ENCODE results near the gene LRG1. TPM values are rescaled to one million over a fixed set of nuclear protein-coding genes. Genes with fewer than 3 reads are reported as not detected.

Gene LRG1
- total and polyA plus RNA-seq, 9 of the 15 experiments (the other 6 are each of a cell fraction or from before 2014, with no cell fraction given) = 1.5 to 11.9 (median 8.7) TPM

GRCh38 chr19:4583961-4584669, 44.3 kb upstream of the LRG1 start (continued):
- TF ChIP-seq GATAD2B (IDR thresholded peaks at IDR 0.05; ENCODE audit: borderline replicate concordance) (no peak; the same call in 1 of the 2 replicates), ZBTB33 (CRISPR knock-in tag; IDR thresholded peaks at IDR 0.05) (no peak), ATF4 (CRISPR knock-in tag; IDR thresholded peaks at IDR 0.05) (no peak), FUS (optimal IDR thresholded peaks at IDR 0.05; ENCODE audit: low read depth, low read length) (no peak), ZNF217 (CRISPR knock-in tag; IDR thresholded peaks at IDR 0.05) (no peak), CHAMP1 (IDR thresholded peaks at IDR 0.05) (no peak), MAX (CRISPR knock-in tag; IDR thresholded peaks at IDR 0.05) (no peak), POU5F1 (IDR thresholded peaks at IDR 0.05; ENCODE audit: borderline replicate concordance, low read depth, low read length, partially characterized antibody) (no peak), MTA3 (IDR thresholded peaks at IDR 0.05; ENCODE audit: borderline replicate concordance) (peak; percentile 32; the same call in 1 of the 2 replicates), FOXJ2 (tag; IDR thresholded peaks at IDR 0.05) (no peak), CEBPZ (IDR thresholded peaks at IDR 0.05; ENCODE audit: borderline replicate concordance, low read depth, low read length) (no peak), PBX2 (CRISPR knock-in tag; IDR thresholded peaks at IDR 0.05; ENCODE audit: low read depth) (no peak), PBX2 (tag; conservative IDR thresholded peaks at IDR 0.05; ENCODE audit: low read depth) (no peak)
